Ramos (cell line): ENCODE results near the gene CFAP69.
"Not testable (repeated sequence)": the region's sequence is repeated elsewhere in the genome, so short reads cannot be mapped to it uniquely, and the experiment has no call there.

Source experiments
- in situ Hi-C: fragments of 300-500 bp; cut with MboI; formaldehyde crosslinking; loops from one replicate; pipeline ENCODE4 v1.14.3; 2022; ENCODE audit warnings: low sequenced_read_pairs; ENCODE audit not compliant: unreplicated experiment

CFAP69 gene

DNA sequence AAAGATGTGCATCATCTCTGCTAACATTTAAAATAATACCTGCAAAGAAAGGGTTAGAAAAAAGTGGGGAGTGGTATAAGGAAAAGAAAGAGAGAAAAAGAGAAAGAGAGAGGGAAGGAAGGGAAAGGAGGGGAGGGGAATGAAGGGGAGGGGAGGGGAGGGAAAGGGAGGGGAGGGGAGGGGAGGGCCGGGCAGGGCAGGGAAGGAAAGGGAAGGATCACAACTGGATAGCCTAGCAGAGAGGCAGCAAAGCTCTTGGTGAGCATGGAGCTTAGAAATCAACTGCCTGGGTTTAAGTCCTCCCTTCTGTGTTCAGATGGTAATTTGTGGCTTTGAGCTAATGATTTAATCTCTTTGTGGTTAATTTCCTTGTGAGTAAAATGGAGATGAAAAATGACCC, 81.5 kb downstream of the CFAP69 start:
- in situ Hi-C loops: no loop called here

DNA sequence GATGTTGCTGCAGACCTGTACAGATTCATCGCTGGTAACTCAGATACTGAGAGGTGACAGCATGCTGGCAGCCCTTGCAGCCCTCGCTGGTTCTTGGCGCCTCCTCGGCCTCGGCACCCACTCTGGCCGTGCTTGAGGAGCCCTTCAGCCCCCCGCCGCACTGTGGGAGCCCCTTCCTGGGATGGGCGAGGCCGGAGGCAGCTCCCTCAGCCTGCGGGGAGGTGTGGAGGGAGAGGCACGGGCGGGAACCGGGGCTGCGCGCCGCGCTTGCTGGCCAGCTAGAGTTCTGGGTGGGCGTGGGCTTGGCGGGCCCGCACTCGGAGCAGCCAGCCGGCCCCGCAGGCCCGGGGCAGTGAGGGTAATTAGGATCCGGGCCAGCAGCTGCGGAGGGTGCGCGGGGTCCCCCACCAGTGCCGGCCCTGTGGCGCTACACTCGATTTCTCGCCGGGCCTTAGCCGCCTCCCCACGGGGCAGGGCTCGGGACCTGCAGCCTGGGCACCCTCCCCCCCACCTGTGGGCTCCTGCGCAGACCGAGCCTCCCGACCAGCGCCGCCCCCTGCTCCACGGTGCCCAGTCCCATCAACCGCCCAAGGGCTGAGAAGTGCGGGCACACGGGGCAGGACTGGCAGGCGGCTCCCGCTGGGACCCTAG, 89.3 kb downstream of the CFAP69 start:
- in situ Hi-C loops: no loop called here

DNA sequence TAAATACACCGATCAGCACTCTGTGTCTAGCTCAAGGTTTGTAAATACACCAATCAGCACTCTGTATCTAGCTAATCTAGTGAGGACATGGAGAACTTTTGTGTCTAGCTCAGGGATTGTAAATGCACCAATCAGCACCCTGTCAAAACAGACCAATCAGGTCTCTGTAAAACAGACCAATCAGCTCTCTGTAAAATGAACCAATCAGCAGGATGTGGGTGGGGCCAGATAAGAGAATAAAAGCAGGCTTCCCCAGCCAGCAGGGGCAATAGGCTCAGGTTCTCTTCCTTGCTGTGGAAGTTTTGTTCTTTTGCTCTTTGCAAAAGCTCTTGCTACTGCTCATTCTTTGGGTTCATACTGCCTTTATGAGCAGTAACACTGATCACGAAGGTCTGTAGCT, 90.0 kb downstream of the CFAP69 start:
- in situ Hi-C loops: not testable (repeated sequence)

DNA sequence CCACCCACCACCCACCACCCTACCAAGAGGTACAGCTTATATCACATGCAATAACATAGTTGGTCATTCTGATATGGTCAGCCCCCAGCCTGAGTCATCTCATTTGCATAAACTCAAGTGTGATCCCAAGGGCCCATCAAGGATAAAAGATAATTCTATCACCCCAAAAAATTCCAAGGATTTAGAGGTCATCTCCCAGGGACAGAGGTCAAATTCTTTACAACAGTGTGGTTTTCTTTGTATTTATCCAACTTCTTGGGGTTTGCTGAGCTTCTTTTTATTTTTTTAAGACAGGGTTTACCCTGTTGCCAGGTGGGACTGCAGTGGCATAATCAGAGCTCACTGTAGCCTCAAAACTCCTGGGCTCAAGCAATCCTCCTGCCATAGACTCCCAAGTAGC, 92.1 kb downstream of the CFAP69 start:
- in situ Hi-C loops: no loop called here

DNA sequence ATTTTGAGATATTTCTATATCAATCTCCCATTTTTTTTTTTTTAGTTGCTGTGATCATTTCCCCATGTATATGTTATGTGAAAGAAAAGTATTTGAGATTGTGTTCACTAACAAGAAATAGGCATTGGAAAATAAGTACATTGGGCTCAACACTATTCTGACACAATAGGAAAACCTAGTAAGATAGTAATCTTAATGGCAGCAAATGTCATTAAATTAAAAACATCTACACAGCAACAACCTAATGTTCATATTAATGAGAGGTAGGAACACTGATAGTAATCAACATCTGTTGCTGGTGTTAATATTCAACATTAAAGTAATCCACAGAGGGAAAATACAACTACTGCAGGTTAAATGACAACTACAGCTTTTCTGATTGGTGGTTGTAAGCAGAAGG, 100.0 kb downstream of the CFAP69 start:
- in situ Hi-C loops: no loop called here

DNA sequence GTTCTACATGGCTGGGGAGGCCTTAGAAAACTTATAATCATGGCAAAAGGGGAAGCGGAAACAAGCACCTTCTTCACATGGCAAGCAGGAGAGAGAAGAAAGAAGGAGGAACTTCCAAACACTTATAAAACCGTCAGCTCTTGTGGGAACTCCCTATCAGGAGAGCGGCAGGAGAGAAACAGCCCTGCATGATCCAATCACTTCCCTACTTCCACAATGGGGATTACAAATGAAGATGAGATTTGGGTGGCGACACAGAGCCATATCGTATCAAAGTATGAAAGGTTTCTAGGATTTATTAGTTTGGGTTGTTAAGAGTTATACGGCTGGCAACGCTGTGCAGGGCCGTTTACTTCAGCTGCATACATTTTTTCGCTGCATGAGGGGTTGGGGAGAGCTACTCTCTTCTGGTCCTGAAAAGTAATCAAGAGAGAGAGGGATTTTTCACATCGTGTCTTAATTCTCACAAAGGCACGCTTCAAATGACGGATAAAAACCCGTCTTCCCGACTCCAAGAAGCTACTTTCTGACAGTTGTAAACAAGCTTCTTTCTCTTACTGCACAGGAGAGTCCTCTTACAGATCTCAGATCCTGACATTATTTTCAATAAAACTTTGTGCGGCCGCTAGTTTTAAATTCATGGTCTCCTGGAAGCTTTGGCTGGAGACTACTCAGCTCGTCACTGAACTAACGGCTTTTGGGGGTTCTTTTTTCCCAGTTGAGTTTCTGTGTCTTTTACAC, 100.8 kb downstream of the CFAP69 start:
- in situ Hi-C loops: no loop called here

DNA sequence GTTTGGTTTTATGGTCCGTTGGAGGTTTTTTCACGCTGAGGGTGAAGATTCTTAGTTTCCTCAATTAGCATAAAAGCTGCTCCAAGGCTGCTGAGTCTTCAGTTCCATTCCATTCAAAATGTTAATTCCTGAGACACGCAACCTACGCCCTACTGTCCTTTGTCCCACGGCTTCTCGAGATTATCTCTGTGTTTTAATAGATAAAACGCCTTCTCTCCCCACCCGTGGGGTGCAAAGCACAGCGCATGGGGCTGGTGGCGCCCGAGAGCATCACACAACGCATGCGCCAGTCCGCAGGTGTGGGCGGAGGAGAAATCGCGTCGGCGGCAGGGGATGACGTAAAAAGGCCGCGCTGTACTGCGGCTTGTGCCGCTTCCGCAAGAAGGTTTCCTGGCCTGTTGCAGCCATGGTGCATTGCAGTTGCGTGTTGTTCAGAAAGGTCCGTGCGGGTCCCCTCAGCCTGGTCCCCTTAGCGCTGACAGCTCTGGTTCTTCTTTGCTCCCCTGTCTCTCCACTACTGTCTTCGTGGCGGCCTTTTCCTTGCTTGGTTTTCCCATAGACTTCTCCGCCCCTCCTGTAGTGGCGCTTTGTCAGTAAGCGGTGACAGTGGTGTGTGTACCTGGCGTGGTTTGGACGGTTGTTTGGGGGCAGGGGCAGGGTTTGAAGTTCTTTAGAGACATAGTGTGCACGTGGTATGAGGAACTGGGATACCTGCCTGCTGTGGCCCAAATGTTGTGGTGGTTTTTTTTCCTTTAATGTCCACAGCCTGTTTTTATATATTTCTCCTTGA, 101.6 kb downstream of the CFAP69 start, which contains the start of gene GTPBP10:
Gene GTPBP10, plus strand, starts transcription at position 381 of the 790 bp plus-strand sequence. Its CDS starts 26 bp downstream, at position 407.
- in situ Hi-C loops: no loop called here

DNA sequence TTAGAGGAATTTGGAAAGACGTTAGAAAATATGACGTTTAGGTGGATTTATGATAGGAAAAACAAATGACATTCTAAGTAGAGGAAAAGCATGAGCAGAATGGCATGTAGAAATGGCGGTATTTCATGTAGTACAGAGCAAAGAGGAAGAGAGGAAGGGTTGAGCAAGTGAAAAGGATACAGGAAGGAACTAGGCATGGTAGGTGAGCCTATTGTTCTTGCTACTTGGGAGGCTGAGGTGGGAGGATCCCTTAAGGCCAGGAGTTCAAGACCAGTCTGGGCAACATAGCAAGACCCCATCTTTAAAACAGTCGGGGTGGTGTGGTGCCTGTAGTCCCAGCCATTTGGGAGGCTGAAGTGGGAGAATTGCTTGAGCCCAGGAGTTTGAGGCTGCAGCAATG, 102.8 kb downstream of the CFAP69 start:
- in situ Hi-C loops: no loop called here

DNA sequence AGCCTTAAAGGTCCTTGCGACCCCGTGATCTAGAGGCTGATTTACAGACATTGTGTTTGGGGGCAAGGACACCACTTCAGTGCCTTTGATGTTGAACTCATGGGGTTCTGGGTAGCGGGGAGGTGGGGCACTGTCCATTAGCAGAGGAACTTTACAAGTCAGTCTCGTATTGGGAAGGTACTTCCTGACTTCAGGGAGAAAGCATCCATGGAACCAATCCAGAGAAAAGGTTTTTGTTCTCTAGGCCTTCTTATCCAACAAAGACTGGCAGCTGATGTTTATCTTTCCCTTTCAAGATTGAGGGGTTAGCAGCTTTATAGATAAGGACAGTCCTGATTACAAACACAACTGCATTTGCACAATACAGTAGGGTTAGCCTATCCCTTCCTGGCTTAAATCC, 104.3 kb downstream of the CFAP69 start:
- in situ Hi-C loops: no loop called here

DNA sequence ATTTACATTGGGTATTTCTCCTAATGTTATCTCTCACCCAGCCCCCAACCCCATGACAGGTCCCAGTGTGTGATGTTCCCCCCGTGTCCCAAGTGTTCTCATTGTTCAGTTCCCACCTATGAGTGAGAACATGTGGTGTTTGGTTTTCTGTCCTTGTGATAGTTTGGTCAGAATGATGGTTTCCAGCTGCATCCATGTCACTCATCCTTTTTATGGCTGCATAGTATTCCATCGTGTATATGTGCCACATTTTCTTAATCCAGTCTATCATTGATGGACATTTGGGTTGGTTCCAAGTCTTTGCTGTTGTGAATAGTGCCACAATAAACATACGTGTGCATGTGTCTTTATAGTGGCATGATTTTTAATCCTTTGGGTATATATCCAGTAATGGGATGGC, 105.1 kb downstream of the CFAP69 start:
- in situ Hi-C loops: not testable (repeated sequence)

DNA sequence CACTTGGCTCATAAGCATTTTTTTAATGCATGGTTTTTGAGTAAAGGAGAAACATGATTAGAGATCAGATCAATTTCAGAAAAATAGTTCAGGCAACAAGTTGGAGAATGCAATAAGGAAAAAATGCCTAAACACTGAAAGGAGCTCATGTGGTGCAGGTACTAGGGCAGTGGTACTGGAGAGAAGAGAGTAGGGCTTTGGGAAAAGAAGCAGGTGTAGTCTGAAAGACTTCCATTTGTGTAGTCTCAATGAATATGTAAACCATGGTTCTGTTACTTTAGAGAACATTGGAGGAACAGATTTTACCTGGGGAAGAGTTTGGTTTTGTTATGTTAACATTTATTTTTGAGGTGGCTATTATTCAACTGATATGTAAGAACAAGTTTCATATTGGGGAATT, 107.0 kb downstream of the CFAP69 start:
- in situ Hi-C loops: no loop called here
